Measurements from ENCODE around the gene TRIM65.

The TRIM65 gene

DNA sequence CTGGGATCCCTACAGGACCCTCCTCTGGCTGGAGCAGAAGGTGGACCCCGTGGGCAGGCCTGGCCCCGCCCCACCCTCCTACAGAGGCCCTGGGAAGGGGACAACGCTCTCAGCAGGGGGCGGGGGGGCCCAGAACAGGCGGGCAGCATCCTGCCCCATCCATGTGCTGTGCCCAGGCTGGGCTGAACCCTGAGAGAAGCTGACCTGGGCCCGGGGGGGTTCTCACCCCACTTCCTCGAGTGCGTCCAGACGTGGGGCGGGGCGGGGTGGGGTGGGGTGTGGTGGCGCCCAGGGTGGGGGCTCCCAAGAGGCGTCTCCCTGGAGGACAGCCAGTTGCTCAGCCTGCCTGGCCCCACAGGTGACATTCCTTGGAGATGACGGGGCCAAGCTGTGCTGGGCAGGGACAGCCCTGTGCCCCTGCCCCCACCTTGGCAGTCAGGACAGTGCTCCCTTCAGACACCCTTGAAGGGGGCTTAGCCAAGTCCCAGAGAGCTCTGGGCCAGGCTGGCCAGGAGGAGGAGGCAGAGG, 52.2 kb downstream of the TRIM65 start:
- no peak overlapping the region for H3K27ac ChIP-seq (ENCODE audit: low read depth, low read length)
- no peaks in the 10 kb centered on the region for H3K36me3 ChIP-seq (ENCODE audit: low read length)
- no peaks in the 10 kb centered on the region for H4K20me1 ChIP-seq (ENCODE audit: low read depth, low read length)
- no peak overlapping the region for H3K4me3 ChIP-seq (ENCODE audit: insufficient read depth, low read length, poor library complexity, severe bottlenecking)
- H2AFZ ChIP-seq (ENCODE audit: low read depth, low read length, severe bottlenecking), result no peak overlapping the region
- H3K4me2 ChIP-seq (ENCODE audit: low read depth, low read length, poor library complexity, severe bottlenecking), result no peak overlapping the region
- no peaks in the 10 kb centered on the region for H3K79me2 ChIP-seq (ENCODE audit: insufficient read depth, low read length)
- TF ChIP-seq, protein P1, sequence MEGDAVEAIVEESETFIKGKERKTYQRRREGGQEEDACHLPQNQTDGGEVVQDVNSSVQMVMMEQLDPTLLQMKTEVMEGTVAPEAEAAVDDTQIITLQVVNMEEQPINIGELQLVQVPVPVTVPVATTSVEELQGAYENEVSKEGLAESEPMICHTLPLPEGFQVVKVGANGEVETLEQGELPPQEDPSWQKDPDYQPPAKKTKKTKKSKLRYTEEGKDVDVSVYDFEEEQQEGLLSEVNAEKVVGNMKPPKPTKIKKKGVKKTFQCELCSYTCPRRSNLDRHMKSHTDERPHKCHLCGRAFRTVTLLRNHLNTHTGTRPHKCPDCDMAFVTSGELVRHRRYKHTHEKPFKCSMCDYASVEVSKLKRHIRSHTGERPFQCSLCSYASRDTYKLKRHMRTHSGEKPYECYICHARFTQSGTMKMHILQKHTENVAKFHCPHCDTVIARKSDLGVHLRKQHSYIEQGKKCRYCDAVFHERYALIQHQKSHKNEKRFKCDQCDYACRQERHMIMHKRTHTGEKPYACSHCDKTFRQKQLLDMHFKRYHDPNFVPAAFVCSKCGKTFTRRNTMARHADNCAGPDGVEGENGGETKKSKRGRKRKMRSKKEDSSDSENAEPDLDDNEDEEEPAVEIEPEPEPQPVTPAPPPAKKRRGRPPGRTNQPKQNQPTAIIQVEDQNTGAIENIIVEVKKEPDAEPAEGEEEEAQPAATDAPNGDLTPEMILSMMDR (IDR thresholded peaks at IDR 0.05; ENCODE audit: insufficient read depth, low read length, poor library complexity, severe bottlenecking), result no peak
- no peak for TF ChIP-seq EZH2phosphoT487 (conservative IDR thresholded peaks at IDR 0.05; ENCODE audit: low read length)
- no peaks in the 10 kb centered on the region for H3K9me2 ChIP-seq (replicated peaks; ENCODE audit: insufficient read depth, low read length)
- no peaks in the 10 kb centered on the region for H3K27me3 ChIP-seq (ENCODE audit: low read length)
- H3F3A ChIP-seq (ENCODE audit: insufficient read depth), result no peaks in the 10 kb centered on the region
- H3K9ac ChIP-seq (ENCODE audit: low read length), result no peak overlapping the region
- no peaks in the 10 kb centered on the region for H3K9me3 ChIP-seq (ENCODE audit: insufficient read depth, low read length)

DNA sequence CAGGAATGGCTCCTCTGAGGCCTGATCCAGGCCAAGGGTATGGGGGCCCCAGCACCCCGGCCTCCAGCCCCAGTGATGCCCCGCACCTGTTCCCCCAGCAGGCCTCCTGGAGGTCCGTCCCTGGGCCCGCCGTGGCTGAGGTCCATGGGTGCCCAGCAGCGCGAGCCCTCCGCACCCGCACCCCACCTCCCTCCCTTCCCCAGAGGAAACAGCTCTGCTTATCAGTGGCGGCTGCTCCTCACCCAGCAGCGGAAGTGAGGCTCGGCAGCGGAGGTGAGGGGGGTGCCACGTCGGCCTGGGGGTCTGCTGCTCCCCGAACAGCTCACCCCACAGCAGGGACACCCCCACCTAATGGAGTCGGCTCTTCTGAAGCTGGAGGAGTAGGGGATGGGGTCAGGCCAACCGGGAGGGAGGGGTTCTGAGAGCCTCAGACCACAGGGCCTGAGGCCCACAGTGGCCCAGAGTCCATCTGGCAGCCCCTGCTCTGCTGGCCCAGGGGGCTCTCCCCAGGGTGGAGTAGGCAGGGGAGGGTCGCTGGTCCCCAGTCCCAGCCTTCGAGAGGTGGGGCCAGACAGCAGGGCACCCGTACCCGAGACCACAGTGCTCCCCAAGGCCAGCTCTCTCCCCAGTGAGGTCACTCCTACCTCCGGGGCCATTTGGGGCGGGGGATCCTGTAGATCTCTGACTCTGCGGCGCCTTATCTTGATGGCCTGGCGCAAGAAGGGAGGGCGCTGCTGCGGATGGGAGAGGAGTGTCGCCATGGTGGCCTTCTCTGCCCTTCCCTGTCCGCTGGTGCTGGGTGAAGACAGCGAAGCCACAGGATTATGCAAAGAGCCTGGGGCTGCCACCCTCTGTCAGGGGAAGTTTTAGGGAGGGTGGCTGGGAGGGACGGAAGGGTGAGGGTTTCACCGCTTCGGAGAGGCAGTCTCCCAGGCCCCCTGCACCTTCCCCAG, 52.9 kb downstream of the TRIM65 start, which contains the start of gene UNC13D:
Gene UNC13D (minus strand): TSS at position 828 of the 953 bp plus-strand sequence. CDS start 67 bp downstream, at position 761.
- Histone ChIP-seq H3K79me2 (ENCODE audit: insufficient read depth, low read length) (no peaks in the 10 kb centered on the region), H3K9ac (ENCODE audit: low read length) (no peak within 1 kb of the TSS), H3F3A (ENCODE audit: insufficient read depth) (no peaks in the 10 kb centered on the region), H2AFZ (ENCODE audit: low read depth, low read length, severe bottlenecking) (no peak within 1 kb of the TSS), H3K27me3 (ENCODE audit: low read length) (no peaks in the 10 kb centered on the region), H3K4me3 (ENCODE audit: insufficient read depth, low read length, poor library complexity, severe bottlenecking) (no peak within 1 kb of the TSS), H3K36me3 (ENCODE audit: low read length) (no peaks in the 10 kb centered on the region), H3K4me2 (ENCODE audit: low read depth, low read length, poor library complexity, severe bottlenecking) (no peak within 1 kb of the TSS), H3K9me2 (replicated peaks; ENCODE audit: insufficient read depth, low read length) (no peaks in the 10 kb centered on the region), H3K27ac (ENCODE audit: low read depth, low read length) (no peak within 1 kb of the TSS), H3K9me3 (ENCODE audit: insufficient read depth, low read length) (no peaks in the 10 kb centered on the region), H4K20me1 (ENCODE audit: low read depth, low read length) (no peaks in the 10 kb centered on the region)
- TF ChIP-seq, protein P1 (IDR thresholded peaks at IDR 0.05; ENCODE audit: insufficient read depth, low read length, poor library complexity, severe bottlenecking), result no peak
- no peak for TF ChIP-seq EZH2phosphoT487 (conservative IDR thresholded peaks at IDR 0.05; ENCODE audit: low read length)

DNA sequence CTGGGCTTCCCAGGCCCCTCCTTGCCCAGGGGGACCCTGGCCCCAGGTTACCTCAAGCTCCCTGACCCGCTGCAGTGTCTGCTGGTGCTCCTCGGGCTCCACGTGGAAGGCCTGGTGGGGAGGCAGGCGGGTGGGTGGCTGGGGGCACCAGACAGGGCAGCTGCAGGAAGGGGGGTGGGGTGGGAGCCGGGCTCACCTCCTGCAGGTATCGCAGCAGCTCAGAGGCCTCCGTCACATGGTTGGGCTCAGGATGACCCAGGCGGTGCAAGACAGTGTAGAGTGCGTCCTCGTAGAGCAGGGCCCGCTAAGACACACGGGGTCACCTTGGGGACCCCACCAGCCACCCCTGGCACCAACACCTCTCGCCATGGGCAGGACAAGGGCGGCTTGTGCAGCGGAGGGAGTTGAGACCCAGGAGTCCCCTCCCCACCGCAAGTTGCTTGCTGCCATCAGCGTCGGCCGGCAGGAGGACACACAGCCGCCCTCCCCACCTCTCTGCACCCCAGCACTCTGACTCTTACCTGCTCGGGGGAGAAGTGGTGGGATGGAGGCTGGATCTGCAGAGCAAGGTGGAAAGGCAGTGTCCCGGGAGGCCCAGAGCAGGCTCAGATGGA, 53.7 kb downstream of the TRIM65 start:
- no peak overlapping the region for H2AFZ ChIP-seq (ENCODE audit: low read depth, low read length, severe bottlenecking)
- H3K9ac ChIP-seq (ENCODE audit: low read length), result no peak overlapping the region

More for the DNA sequence above, 53.7 kb downstream of the TRIM65 start:
- Histone ChIP-seq H4K20me1 (ENCODE audit: low read depth, low read length) (no peaks in the 10 kb centered on the region), H3F3A (ENCODE audit: insufficient read depth) (no peaks in the 10 kb centered on the region), H3K79me2 (ENCODE audit: insufficient read depth, low read length) (no peaks in the 10 kb centered on the region), H3K4me3 (ENCODE audit: insufficient read depth, low read length, poor library complexity, severe bottlenecking) (no peak overlapping the region), H3K9me3 (ENCODE audit: insufficient read depth, low read length) (no peaks in the 10 kb centered on the region), H3K36me3 (ENCODE audit: low read length) (no peaks in the 10 kb centered on the region), H3K27me3 (ENCODE audit: low read length) (no peaks in the 10 kb centered on the region), H3K9me2 (replicated peaks; ENCODE audit: insufficient read depth, low read length) (no peaks in the 10 kb centered on the region), H3K4me2 (ENCODE audit: low read depth, low read length, poor library complexity, severe bottlenecking) (no peak overlapping the region), H3K27ac (ENCODE audit: low read depth, low read length) (no peak overlapping the region)
- TF ChIP-seq, protein P1 (IDR thresholded peaks at IDR 0.05; ENCODE audit: insufficient read depth, low read length, poor library complexity, severe bottlenecking), result no peak
- TF ChIP-seq EZH2phosphoT487 (conservative IDR thresholded peaks at IDR 0.05; ENCODE audit: low read length), result no peak
